Body of pancreas (tissue), 4 donors: Measurements from ENCODE around the gene MYOM1.

Source experiments
- POLR2A ChIP-seq, 3 donors: fragments of 450-650 bp; IDR thresholded peaks; one replicate each; pipeline ENCODE4 v1.6.1; 2016; ENCODE audit warnings: antibody characterized with exemption in 3 of 3, mild to moderate bottlenecking in 2 of 3
- TF ChIP-seq, protein P1 (sequence below), 7 experiments: fragments of 450-650 bp in 4 of 7; fragments of 200-600 bp in 3 of 7; sonication (generic) in 3 of 7; IDR thresholded peaks; one replicate each; pipeline ENCODE4 v1.5.1; 2016 to 2019; ENCODE audit warnings: antibody characterized with exemption in 7 of 7

DNA sequence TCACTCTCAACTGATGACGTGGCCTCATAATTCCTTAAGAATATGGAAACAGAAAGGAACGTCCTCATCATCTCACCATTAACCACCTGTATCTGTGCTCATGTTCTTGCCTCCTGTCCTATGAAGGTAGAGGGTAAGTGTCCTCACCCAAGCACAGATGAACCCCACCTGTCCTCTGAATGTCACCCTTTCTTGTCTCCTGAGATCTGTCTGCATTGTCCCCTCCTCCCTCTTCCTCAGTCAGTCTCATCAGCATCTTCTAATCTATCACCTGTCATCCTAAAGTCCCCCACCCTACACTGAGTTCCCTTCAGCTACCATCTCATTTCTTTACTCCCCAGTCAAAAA lies 167.4 kb downstream of the MYOM1 start:
- TF ChIP-seq, protein P1, sequence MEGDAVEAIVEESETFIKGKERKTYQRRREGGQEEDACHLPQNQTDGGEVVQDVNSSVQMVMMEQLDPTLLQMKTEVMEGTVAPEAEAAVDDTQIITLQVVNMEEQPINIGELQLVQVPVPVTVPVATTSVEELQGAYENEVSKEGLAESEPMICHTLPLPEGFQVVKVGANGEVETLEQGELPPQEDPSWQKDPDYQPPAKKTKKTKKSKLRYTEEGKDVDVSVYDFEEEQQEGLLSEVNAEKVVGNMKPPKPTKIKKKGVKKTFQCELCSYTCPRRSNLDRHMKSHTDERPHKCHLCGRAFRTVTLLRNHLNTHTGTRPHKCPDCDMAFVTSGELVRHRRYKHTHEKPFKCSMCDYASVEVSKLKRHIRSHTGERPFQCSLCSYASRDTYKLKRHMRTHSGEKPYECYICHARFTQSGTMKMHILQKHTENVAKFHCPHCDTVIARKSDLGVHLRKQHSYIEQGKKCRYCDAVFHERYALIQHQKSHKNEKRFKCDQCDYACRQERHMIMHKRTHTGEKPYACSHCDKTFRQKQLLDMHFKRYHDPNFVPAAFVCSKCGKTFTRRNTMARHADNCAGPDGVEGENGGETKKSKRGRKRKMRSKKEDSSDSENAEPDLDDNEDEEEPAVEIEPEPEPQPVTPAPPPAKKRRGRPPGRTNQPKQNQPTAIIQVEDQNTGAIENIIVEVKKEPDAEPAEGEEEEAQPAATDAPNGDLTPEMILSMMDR (IDR thresholded peaks at IDR 0.05), result no peak
- TF ChIP-seq POLR2A (IDR thresholded peaks at IDR 0.05), result no peak
